SK-N-SH (cell line): Measurements from ENCODE around the gene WNT1. TPM values are rescaled to one million over a fixed set of nuclear protein-coding genes. Genes with fewer than 3 reads are reported as not detected.
A peak's percentile ranks its signal among the peaks of the same experiment; 100 is the strongest.

Source experiments
- CTCF ChIA-PET: fragments of 300-600, 350-600 bp; formaldehyde crosslinking; extraction: SDS; loops from one replicate; lab custom pipeline; 2021; lab: Yijun Ruan, JAX
- POLR2A ChIA-PET: fragments of 350-600 bp; sonication (Branson Sonifier 250); formaldehyde crosslinking; extraction: SDS; loops from one replicate; lab custom pipeline; 2020; ENCODE audit warnings: antibody characterized with exemption, inconsistent platforms; lab: Yijun Ruan, JAX
- DNase-seq: peaks from one replicate; pipeline ENCODE4 v3.0.0; 2012
- H2AFZ ChIP-seq: fragments of 200-600 bp; sonication (generic); 2 replicates; pipeline ENCODE4 v1.8.1; 2016; ENCODE audit warnings: antibody characterized with exemption, mild to moderate bottlenecking, low read depth
- H3F3A ChIP-seq: fragments of 200-600 bp; sonication (generic); replicated peaks from 2 replicates; pipeline ENCODE3; 2016; ENCODE audit warnings: antibody characterized with exemption, mild to moderate bottlenecking; ENCODE audit not compliant: insufficient read depth
- H3K27ac ChIP-seq, 2 experiments: fragments of 200-500 bp in 1 of 2; fragments of 200-600 bp in 1 of 2; sonication (Bioruptor generic) in 1 of 2; sonication (generic), shearing (Covaris generic) in 1 of 2; 2 replicates each; pipeline versions ENCODE4 v1.5.1 to v1.6.1; 2014 to 2016; ENCODE audit warnings: low read depth in 2 of 2, inconsistent platforms in 1 of 2, low read length in 1 of 2, mild to moderate bottlenecking in 1 of 2, mixed read lengths in 1 of 2
- H3K27me3 ChIP-seq: fragments of 200-600 bp; sonication (generic), shearing (Covaris generic); 2 replicates; pipeline ENCODE4 v1.6.1; 2016; ENCODE audit warnings: mixed run types; ENCODE audit not compliant: insufficient read depth
- H3K36me3 ChIP-seq, 2 experiments: fragments of 200-500 bp in 1 of 2; fragments of 200-600 bp in 1 of 2; sonication (Bioruptor generic) in 1 of 2; sonication (generic) in 1 of 2; replicated peaks in 1 of 2; 2 replicates each; pipeline versions ENCODE3 to v1.5.1; 2014 to 2016; ENCODE audit warnings: low read length in 1 of 2, mild to moderate bottlenecking in 1 of 2; ENCODE audit not compliant: insufficient read depth in 2 of 2, control insufficient read depth in 1 of 2
- H3K4me1 ChIP-seq, 2 experiments: fragments of 200-500 bp in 1 of 2; fragments of 200-600 bp in 1 of 2; sonication (Bioruptor generic) in 1 of 2; sonication (generic), shearing (Covaris generic) in 1 of 2; 2 replicates each; pipeline versions ENCODE4 v1.5.1 to v1.6.1; 2014 to 2016; ENCODE audit warnings: low read depth in 1 of 2, low read length in 1 of 2, mixed run types in 1 of 2; ENCODE audit not compliant: insufficient read depth in 2 of 2, control insufficient read depth in 1 of 2
- H3K4me2 ChIP-seq: fragments of 200-600 bp; sonication (generic), shearing (Covaris generic); 2 replicates; pipeline ENCODE4 v1.6.1; 2017; ENCODE audit warnings: mixed run types
- H3K4me3 ChIP-seq, 2 experiments: fragments of 200-500 bp in 1 of 2; fragments of 200-600 bp in 1 of 2; sonication (Bioruptor generic) in 1 of 2; sonication (generic), shearing (Covaris generic) in 1 of 2; 2 replicates each; pipeline versions ENCODE4 v1.5.1 to v1.8.1; 2014 to 2016; ENCODE audit warnings: low read depth in 2 of 2, inconsistent platforms in 1 of 2, low read length in 1 of 2, mild to moderate bottlenecking in 1 of 2, mixed read lengths in 1 of 2, moderate library complexity in 1 of 2
- H3K79me2 ChIP-seq: fragments of 200-600 bp; sonication (generic); 2 replicates; pipeline ENCODE4 v1.8.1; 2017; ENCODE audit warnings: mild to moderate bottlenecking; ENCODE audit not compliant: insufficient read depth
- H3K9ac ChIP-seq: fragments of 200-600 bp; sonication (generic); 2 replicates; pipeline ENCODE4 v1.6.1; 2017; ENCODE audit warnings: mixed run types
- H3K9me2 ChIP-seq: fragments of 200-600 bp; sonication (generic); 2 replicates; pipeline ENCODE4 v1.6.1; 2017; ENCODE audit warnings: mixed run types
- H3K9me3 ChIP-seq: fragments of 200-600 bp; sonication (generic); 2 replicates; pipeline ENCODE4 v1.6.1; 2017; ENCODE audit warnings: mixed run types, mild to moderate bottlenecking, moderate library complexity
- H4K20me1 ChIP-seq: fragments of 200-600 bp; sonication (generic); 2 replicates; pipeline ENCODE4 v1.6.1; 2017; ENCODE audit warnings: mild to moderate bottlenecking, mixed run types; ENCODE audit not compliant: insufficient read depth
- EP300 ChIP-seq, 2 experiments: IDR thresholded peaks; 2 replicates each; pipeline versions ENCODE4 v1.4.0 to v1.6.1; 2012; ENCODE audit warnings: borderline replicate concordance in 1 of 2, low read depth in 1 of 2, low read length in 1 of 2
- FOSL2 ChIP-seq: IDR thresholded peaks from 2 replicates; pipeline ENCODE4 v1.4.0; 2012; ENCODE audit warnings: low read depth, mild to moderate bottlenecking, moderate library complexity, borderline replicate concordance
- FOXJ3 ChIP-seq: sonication (generic); formaldehyde crosslinking; IDR thresholded peaks from 2 replicates; pipeline ENCODE4 v1.5.1; 2020; ENCODE audit warnings: mild to moderate bottlenecking, missing genetic modification reagents
- GABPA ChIP-seq: IDR thresholded peaks from 2 replicates; pipeline ENCODE4 v1.4.0; 2012; ENCODE audit warnings: low read depth, mild to moderate bottlenecking
- MEF2A ChIP-seq: IDR thresholded peaks from 2 replicates; pipeline ENCODE4 v1.4.0; 2012; ENCODE audit warnings: low read depth, borderline replicate concordance
- NFIC ChIP-seq: IDR thresholded peaks from 2 replicates; pipeline ENCODE4 v1.4.0; 2012; ENCODE audit warnings: borderline replicate concordance
- RAD21 ChIP-seq: IDR thresholded peaks from 2 replicates; pipeline ENCODE4 v1.6.1; 2012; ENCODE audit warnings: mild to moderate bottlenecking, low read length
- RXRA ChIP-seq: IDR thresholded peaks from 2 replicates; pipeline ENCODE4 v1.4.0; 2012; ENCODE audit warnings: low read depth, mild to moderate bottlenecking, borderline replicate concordance
- SMC3 ChIP-seq: IDR thresholded peaks from 2 replicates; pipeline ENCODE4 v1.6.1; 2012; ENCODE audit warnings: low read depth, low read length, improper control_type of control experiment
- TCF12 ChIP-seq: IDR thresholded peaks from 2 replicates; pipeline ENCODE4 v1.4.0; 2012
- YY1 ChIP-seq: IDR thresholded peaks from 2 replicates; pipeline ENCODE4 v1.4.0; 2012; ENCODE audit warnings: low read depth, mild to moderate bottlenecking
- polyA plus RNA-seq, 3 experiments: library from polyadenylated mRNA; depleted of rRNA; stranded (reverse); fragments of >200 nt; gene quantifications; 2 replicates each; pipeline ENCODE4 v1.2.3, GENCODE V29; 2012
- TF ChIP-seq, protein P1 (sequence below): fragments of 150-350 bp; IDR thresholded peaks from 2 replicates; pipeline ENCODE4 v1.6.1; 2016; ENCODE audit warnings: mild to moderate bottlenecking, low read depth, low read length
- TF ChIP-seq, protein P2 (sequence below): IDR thresholded peaks from 2 replicates; pipeline ENCODE4; 2012
- TF ChIP-seq, protein P3 (sequence below): IDR thresholded peaks from 2 replicates; pipeline ENCODE4 v1.4.0; 2012; ENCODE audit warnings: low read depth
- TF ChIP-seq, protein P4 (sequence below): fragments of 200-600 bp; sonication (generic); IDR thresholded peaks from 2 replicates; pipeline ENCODE4 v1.6.1; 2017; ENCODE audit warnings: antibody characterized with exemption, mild to moderate bottlenecking, moderate library complexity

WNT1 gene
- polyA plus RNA-seq, 1 of the 3 experiments (the other 2 are of a cell fraction), result not detected

DNA sequence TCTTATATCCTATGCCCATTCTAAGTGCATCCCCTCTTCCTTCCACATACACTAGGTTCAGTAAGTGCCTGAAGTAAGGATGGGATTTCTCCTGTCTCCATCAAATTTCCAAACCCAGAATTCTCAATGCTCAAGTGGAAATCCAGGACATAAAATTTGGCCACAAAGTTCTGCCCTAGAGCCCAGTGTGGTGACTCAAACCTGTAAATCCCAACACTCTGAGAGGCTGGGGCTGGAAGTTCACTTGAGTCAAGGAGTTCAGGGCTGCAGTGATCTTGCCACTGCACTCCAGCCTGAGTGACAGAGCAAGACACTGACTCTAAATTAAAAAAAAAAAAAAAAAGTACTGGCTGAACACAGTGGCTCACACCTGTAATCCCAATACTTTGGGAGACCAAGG, 16.3 kb upstream of the WNT1 start (continued):
- no peak for TF ChIP-seq NFIC
- no peak for TF ChIP-seq RXRA
- no peak for TF ChIP-seq YY1
- no peak for TF ChIP-seq SMC3
- TF ChIP-seq GABPA, result no peak
- TF ChIP-seq, protein P1, sequence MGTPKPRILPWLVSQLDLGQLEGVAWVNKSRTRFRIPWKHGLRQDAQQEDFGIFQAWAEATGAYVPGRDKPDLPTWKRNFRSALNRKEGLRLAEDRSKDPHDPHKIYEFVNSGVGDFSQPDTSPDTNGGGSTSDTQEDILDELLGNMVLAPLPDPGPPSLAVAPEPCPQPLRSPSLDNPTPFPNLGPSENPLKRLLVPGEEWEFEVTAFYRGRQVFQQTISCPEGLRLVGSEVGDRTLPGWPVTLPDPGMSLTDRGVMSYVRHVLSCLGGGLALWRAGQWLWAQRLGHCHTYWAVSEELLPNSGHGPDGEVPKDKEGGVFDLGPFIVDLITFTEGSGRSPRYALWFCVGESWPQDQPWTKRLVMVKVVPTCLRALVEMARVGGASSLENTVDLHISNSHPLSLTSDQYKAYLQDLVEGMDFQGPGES, result no peak
- no peak for TF ChIP-seq FOSL2
- no peak for TF ChIP-seq MEF2A
- no peak for TF ChIP-seq TCF12
- TF ChIP-seq, protein P2, sequence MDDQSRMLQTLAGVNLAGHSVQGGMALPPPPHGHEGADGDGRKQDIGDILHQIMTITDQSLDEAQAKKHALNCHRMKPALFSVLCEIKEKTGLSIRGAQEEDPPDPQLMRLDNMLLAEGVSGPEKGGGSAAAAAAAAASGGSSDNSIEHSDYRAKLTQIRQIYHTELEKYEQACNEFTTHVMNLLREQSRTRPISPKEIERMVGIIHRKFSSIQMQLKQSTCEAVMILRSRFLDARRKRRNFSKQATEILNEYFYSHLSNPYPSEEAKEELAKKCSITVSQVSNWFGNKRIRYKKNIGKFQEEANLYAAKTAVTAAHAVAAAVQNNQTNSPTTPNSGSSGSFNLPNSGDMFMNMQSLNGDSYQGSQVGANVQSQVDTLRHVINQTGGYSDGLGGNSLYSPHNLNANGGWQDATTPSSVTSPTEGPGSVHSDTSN, result no peak
- TF ChIP-seq EP300 (IDR thresholded peaks at IDR 0.05; ENCODE audit: borderline replicate concordance in 1 of 2, low read depth in 1 of 2, low read length in 1 of 2), result no peak

DNA sequence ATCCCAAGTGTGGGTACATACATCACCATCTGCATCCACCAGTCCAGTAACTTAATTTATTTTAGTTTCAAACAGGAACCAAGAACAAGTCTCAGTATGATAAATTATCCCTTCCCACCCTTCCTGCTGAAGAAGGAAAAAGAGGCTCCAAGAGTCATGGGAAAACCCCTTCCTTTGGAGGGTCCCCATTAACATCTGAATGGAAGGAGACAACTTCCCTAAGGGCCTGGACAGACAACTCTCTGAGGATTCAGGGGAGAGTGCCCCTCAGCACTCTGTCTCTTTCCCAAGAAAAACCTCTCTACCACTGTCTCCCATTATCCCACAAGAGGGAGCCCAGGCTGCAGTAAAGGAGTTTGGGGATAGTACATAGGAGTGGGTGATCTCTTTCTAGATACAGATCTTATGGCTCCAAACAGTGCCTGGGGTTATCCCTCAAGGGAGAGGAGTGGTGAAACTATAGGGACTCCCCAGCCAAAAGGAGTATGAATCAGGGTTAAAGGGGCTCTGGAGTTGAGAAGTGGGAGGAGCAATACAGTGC, 12.8 kb upstream of the WNT1 start:
- no peak overlapping the region for H3K9ac ChIP-seq
- no peak overlapping the region for H3K4me2 ChIP-seq
- H3K79me2 ChIP-seq, result no peaks in the 10 kb centered on the region
- H4K20me1 ChIP-seq, result no peaks in the 10 kb centered on the region
- no peaks in the 10 kb centered on the region for H3K36me3 ChIP-seq
- no peak overlapping the region for H2AFZ ChIP-seq
- no peaks in the 10 kb centered on the region for H3K9me3 ChIP-seq
- no peaks in the 10 kb centered on the region for H3K9me2 ChIP-seq
- TF ChIP-seq, protein P3, sequence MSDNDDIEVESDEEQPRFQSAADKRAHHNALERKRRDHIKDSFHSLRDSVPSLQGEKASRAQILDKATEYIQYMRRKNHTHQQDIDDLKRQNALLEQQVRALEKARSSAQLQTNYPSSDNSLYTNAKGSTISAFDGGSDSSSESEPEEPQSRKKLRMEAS, result no peak
- TF ChIP-seq SMC3, result peak; percentile 17; the same call in 1 of the 2 replicates
- peak; percentile 47 for TF ChIP-seq RAD21
- TF ChIP-seq, protein P4, sequence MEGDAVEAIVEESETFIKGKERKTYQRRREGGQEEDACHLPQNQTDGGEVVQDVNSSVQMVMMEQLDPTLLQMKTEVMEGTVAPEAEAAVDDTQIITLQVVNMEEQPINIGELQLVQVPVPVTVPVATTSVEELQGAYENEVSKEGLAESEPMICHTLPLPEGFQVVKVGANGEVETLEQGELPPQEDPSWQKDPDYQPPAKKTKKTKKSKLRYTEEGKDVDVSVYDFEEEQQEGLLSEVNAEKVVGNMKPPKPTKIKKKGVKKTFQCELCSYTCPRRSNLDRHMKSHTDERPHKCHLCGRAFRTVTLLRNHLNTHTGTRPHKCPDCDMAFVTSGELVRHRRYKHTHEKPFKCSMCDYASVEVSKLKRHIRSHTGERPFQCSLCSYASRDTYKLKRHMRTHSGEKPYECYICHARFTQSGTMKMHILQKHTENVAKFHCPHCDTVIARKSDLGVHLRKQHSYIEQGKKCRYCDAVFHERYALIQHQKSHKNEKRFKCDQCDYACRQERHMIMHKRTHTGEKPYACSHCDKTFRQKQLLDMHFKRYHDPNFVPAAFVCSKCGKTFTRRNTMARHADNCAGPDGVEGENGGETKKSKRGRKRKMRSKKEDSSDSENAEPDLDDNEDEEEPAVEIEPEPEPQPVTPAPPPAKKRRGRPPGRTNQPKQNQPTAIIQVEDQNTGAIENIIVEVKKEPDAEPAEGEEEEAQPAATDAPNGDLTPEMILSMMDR, result peak; percentile 51
- no peak for TF ChIP-seq FOXJ3 (CRISPR knock-in tag)
- peak; percentile 38 for DNase-seq
- peaks cover 0 to 4% of the 10 kb centered on the region in 2 experiments; a peak in 1 of 4 replicates for H3K4me1 ChIP-seq
- POLR2A ChIA-PET, result no interaction called here
- peaks cover 27% of the 10 kb centered on the region; the same call in 1 of the 2 replicates for H3K27me3 ChIP-seq
- H3K27ac ChIP-seq, result no peak overlapping the region
- no peak overlapping the region for H3K4me3 ChIP-seq
- CTCF ChIA-PET, result interaction anchor here (1.1 to 32.2 kb wide), 3 partner anchors 20 to 30 kb away, joined by 3 to 935 read pairs (median 3); partner anchors contain the start of genes DDN and WNT1
- H3F3A ChIP-seq, result no peaks in the 10 kb centered on the region
